Lower lobe of right lung (tissue), 2 donors: ENCODE measurements around the gene AGPAT3. TPM values are rescaled to one million over a fixed set of nuclear protein-coding genes. Genes with fewer than 3 reads are reported as not detected.

Experiments used
- ATAC-seq, 2 donors: fragments of 200-7000 bp; cut with Tn5 transposase; one replicate each; pipeline ENCODE4 v1.9.1; 2020 to 2022; ENCODE audit warnings: mild to moderate bottlenecking in 2 of 2, moderate library complexity in 2 of 2
- DNase-seq: peaks from one replicate; pipeline ENCODE4 v3.0.0-alpha.2; 2020
- H3K27ac ChIP-seq: fragments of 200-600 bp; one replicate; pipeline ENCODE4 v1.8.0; 2022
- H3K27me3 ChIP-seq: fragments of 200-600 bp; one replicate; pipeline ENCODE4 v1.8.0; 2022; ENCODE audit warnings: low read depth
- H3K36me3 ChIP-seq: fragments of 200-600 bp; one replicate; pipeline ENCODE4 v1.8.0; 2022; ENCODE audit warnings: mild to moderate bottlenecking
- H3K4me1 ChIP-seq: fragments of 200-600 bp; one replicate; pipeline ENCODE4 v1.8.0; 2022
- H3K4me3 ChIP-seq: fragments of 200-600 bp; one replicate; pipeline ENCODE4 v1.8.0; 2022; ENCODE audit warnings: mild to moderate bottlenecking
- H3K9me3 ChIP-seq: fragments of 200-600 bp; one replicate; pipeline ENCODE4 v1.8.0; 2022
- intact Hi-C: fragments of 100-400 bp; cut with DNase I; formaldehyde crosslinking; loops from one replicate; pipeline ENCODE4 v1.11.0; 2022
- total RNA-seq: library from RNA; stranded (reverse); fragmentation: NEBNext Ultra II Directional; extraction: Animal tissue kit (Norgen Biotek cat#: 25700); gene quantifications from one replicate; pipeline ENCODE4 v1.2.1, GENCODE V29; 2021
- TF ChIP-seq, protein P1 (sequence below): fragments of 200-600 bp; IDR thresholded peaks from one replicate; pipeline ENCODE4 v1.8.0; 2022; ENCODE audit warnings: antibody characterized with exemption, mild to moderate bottlenecking
- donor health status: DM: no; HTN: yes; CAD: no; lungs with severe emphysema.

AGPAT3 gene
- total RNA-seq, 1 donor from 2014 or later, result 83.3 TPM

DNA sequence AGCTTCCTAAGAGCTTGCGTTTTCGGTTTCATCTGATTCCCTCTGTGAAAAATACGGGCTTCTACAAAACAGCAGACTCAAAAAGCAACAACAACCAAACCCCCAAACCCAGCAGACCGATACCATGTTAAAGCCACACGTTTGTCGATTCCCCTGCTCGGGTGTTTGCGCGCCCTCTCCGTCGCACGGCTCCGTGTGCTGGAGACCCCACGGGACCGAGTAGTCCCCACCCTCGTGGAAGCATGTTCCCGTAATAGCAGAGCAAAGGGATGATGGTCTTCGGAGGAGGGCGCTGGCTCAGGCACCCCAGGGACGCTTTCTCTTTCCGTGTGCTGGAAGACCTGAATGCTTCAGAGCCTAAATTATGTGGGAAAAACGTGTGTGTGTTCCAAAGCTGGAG is 42.7 kb downstream of the AGPAT3 start:
- Histone ChIP-seq H3K4me3 (no peak overlapping the region), H3K9me3 (peaks cover 3% of the 10 kb centered on the region), H3K4me1 (peaks cover 40% of the 10 kb centered on the region), H3K27me3 (no peaks in the 10 kb centered on the region), H3K36me3 (peaks cover 21% of the 10 kb centered on the region), H3K27ac (no peak overlapping the region)
- TF ChIP-seq, protein P1, sequence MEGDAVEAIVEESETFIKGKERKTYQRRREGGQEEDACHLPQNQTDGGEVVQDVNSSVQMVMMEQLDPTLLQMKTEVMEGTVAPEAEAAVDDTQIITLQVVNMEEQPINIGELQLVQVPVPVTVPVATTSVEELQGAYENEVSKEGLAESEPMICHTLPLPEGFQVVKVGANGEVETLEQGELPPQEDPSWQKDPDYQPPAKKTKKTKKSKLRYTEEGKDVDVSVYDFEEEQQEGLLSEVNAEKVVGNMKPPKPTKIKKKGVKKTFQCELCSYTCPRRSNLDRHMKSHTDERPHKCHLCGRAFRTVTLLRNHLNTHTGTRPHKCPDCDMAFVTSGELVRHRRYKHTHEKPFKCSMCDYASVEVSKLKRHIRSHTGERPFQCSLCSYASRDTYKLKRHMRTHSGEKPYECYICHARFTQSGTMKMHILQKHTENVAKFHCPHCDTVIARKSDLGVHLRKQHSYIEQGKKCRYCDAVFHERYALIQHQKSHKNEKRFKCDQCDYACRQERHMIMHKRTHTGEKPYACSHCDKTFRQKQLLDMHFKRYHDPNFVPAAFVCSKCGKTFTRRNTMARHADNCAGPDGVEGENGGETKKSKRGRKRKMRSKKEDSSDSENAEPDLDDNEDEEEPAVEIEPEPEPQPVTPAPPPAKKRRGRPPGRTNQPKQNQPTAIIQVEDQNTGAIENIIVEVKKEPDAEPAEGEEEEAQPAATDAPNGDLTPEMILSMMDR, result no peak
- ATAC-seq (no peak), DNase-seq (no peak)
- intact Hi-C loops, result no loop called here

DNA sequence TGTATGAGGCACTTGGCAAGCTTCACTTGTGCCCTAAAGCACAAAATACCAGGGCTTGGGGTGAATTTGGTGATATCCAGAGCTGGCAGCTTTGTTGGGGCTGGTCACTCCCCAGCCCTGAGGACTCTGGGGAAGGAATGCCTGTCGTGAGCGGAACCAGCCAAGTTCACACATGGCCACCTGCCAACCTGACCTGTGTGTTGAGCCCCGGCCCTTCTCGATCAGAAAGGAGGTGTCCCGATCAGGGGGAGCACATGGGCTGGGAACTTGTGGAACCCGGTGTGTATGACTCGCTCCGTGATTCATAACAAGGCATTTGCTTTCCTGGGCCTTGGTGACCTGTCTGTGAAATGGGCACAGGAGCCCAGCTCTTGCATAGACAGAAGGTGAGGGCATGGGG is 43.1 kb downstream of the AGPAT3 start:
- TF ChIP-seq, protein P1, result no peak
- peak; percentile 52 for DNase-seq
- Histone ChIP-seq H3K36me3 (peaks cover 21% of the 10 kb centered on the region), H3K9me3 (peaks cover 7% of the 10 kb centered on the region), H3K27me3 (no peaks in the 10 kb centered on the region), H3K4me1 (peaks cover 36% of the 10 kb centered on the region), H3K4me3 (no peak overlapping the region), H3K27ac (no peak overlapping the region)
- intact Hi-C loops, result no loop called here
- ATAC-seq, result no peak

DNA sequence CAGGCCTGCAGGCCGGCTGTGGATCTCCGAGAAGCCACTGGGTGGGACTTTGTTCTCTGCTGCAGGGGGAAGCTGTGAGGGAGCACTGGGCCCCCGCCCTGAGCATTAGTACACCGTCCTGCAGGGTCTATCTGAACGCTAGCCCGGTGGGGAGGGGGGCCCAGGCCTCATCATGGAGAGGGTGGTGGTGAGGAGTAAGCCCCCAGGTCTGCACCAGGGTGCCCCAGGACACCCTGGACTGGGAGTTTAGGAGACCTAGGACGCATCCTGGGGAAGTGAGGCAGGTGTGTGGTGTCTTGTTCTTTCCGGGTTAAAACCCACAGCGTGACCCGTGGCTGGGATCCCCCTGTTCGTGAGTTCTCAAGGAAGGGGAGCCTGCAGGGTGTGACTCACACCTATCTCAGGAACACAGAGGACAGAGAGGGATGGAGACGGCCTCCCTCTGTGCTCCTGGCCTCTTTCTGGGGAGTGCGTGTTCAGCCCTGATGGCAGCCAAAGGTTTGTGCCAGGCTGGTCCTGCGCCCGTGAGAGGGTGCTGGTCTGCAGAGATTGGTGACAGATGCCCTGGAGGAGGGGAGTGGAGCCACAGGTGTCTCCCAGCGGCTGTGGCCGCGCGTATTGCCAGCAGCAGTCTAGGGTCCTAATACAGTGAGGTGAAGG is 44.8 kb downstream of the AGPAT3 start:
- Histone ChIP-seq H3K27me3 (no peaks in the 10 kb centered on the region), H3K4me3 (no peak overlapping the region), H3K27ac (no peak overlapping the region), H3K36me3 (peaks cover 21% of the 10 kb centered on the region), H3K4me1 (peaks cover 26% of the 10 kb centered on the region), H3K9me3 (peaks cover 8% of the 10 kb centered on the region)
- intact Hi-C loops, result no loop called here
- TF ChIP-seq, protein P1, result no peak
- ATAC-seq, result no peak
- no peak for DNase-seq

DNA sequence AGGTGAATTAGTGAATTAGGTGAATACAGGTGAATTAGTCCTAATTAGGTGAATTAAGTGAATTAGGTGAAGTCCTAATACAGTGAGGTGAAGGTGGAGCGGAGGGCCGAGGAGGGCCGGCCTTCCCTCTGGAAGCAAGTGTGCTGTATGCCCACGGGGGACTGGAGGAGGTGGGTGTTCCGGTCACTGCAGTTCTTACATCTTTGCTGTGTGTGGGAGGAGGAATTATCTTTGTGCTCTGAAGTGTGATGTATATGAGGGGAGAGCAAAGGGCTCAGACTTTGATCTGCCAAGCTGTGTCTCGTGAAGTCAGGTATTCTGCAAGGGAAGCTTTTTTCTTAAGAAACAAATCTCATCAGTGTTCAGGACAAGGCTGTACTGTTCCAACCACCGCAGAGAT is 45.4 kb downstream of the AGPAT3 start:
- ATAC-seq (no peak), DNase-seq (no peak)
- H3K9me3 ChIP-seq, result peaks cover 8% of the 10 kb centered on the region
- peaks cover 26% of the 10 kb centered on the region for H3K4me1 ChIP-seq
- TF ChIP-seq, protein P1, result no peak
- H3K27ac ChIP-seq, result no peak overlapping the region
- no peaks in the 10 kb centered on the region for H3K27me3 ChIP-seq
- intact Hi-C loops, result no loop called here
- H3K36me3 ChIP-seq, result peaks cover 21% of the 10 kb centered on the region
- H3K4me3 ChIP-seq, result no peak overlapping the region

DNA sequence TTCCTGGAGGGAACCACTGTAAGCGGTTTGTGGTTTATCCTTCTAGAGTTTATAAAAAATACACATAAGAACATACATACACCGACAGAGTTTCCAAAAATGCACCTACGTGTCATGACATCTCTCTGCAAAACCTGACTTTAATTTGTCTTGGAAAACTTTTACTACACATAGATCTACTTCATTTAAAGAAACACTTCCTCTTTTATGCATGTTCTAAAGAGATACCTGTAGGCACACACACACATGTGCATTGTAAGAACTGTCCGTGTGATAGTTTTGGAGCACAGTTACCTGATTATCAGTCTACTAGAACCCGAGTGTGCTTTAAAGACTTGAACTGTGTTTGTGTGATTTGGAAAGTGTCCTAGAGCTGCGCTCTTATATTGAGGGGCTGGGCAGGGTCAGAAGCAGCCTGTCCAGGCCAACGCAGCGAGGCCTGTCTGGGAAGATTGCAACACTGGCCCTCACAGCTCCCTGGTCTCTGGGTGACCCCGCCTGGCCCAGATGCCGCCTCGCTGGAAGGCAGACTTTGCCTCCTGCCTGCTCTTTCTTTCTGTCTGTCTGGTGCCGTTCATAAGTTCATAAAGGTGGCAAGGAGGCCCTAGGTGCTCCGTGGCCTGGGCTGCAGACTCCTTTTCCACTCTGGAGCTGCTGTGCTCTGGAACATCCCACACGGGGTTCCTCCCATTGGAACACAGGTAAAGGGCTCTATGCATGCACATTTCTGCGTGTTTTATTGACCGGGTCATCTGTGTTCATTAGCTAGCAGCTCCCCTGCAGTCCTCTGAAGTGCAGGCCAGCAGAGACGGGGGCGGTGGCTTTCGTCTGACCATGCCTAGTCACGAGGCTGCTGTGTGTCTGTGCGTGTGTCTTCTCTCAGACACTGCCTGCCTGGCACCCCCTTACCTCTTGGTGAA is 46.3 kb downstream of the AGPAT3 start:
- Histone ChIP-seq H3K9me3 (peaks cover 8% of the 10 kb centered on the region), H3K36me3 (peaks cover 16% of the 10 kb centered on the region), H3K4me3 (no peak overlapping the region), H3K27me3 (no peaks in the 10 kb centered on the region), H3K4me1 (peaks cover 32% of the 10 kb centered on the region), H3K27ac (peak overlapping the region; percentile 9)
- TF ChIP-seq, protein P1, result no peak
- intact Hi-C loops, result no loop called here
- ATAC-seq (peak; percentile 94 to 95), DNase-seq (peak; percentile 84)
